Epithelial cell of proximal tubule (primary cell): ENCODE results near the gene HAGHL. TPM values are rescaled to one million over a fixed set of nuclear protein-coding genes. Genes with fewer than 3 reads are reported as not detected.

Experiments used
- DNase-seq: peaks from one replicate; pipeline ENCODE4 v3.0.0-alpha.2; 2011; ENCODE audit warnings: low read depth
- H3K4me3 ChIP-seq: 2 replicates; pipeline ENCODE4 v1.5.1; 2011; ENCODE audit warnings: low read depth, mild to moderate bottlenecking, low read length
- total RNA-seq: library from RNA; depleted of rRNA; stranded (reverse); fragments of >200 nt; gene quantifications from 2 replicates; pipeline ENCODE4 v1.2.3, GENCODE V29; 2015
- TF ChIP-seq, protein P1 (sequence below): conservative IDR thresholded peaks from 2 replicates; pipeline ENCODE4 v1.5.1; 2012; ENCODE audit warnings: low read depth, mild to moderate bottlenecking, low read length

HAGHL gene
- total RNA-seq, 1 donor from 2014 or later, result 15.5 TPM

GRCh38 chr16:692356-693108 is 34.4 kb upstream of the HAGHL start:
- no peak for DNase-seq
- TF ChIP-seq, protein P1, sequence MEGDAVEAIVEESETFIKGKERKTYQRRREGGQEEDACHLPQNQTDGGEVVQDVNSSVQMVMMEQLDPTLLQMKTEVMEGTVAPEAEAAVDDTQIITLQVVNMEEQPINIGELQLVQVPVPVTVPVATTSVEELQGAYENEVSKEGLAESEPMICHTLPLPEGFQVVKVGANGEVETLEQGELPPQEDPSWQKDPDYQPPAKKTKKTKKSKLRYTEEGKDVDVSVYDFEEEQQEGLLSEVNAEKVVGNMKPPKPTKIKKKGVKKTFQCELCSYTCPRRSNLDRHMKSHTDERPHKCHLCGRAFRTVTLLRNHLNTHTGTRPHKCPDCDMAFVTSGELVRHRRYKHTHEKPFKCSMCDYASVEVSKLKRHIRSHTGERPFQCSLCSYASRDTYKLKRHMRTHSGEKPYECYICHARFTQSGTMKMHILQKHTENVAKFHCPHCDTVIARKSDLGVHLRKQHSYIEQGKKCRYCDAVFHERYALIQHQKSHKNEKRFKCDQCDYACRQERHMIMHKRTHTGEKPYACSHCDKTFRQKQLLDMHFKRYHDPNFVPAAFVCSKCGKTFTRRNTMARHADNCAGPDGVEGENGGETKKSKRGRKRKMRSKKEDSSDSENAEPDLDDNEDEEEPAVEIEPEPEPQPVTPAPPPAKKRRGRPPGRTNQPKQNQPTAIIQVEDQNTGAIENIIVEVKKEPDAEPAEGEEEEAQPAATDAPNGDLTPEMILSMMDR, result no peak
- H3K4me3 ChIP-seq, result no peak overlapping the region

DNA sequence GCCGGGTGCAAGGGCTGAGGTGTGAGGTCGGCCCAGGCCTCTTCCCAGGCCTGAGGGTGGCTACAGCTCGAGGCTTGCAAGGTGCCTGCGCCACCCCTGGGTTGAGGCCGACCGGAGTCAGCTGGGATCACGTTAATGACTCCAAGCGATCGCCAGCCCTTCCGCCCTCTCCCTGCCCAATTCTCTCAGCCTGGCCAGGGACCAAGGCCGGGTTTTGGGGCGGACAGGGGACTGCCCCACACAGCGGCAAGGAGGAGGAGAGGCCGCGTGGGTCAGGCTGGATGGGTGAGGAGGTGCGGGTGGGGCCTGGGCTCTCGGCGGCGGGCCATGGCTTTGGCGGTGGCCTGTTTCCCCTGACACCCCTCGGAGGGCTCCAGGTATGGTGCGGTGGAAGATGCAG is 33.5 kb upstream of the HAGHL start:
- DNase-seq, result no peak
- TF ChIP-seq, protein P1, result no peak

GRCh38 chr16:693766-694165 is 33.1 kb upstream of the HAGHL start:
- no peak for DNase-seq
- H3K4me3 ChIP-seq, result no peak overlapping the region
- TF ChIP-seq, protein P1, result no peak

More for the DNA sequence above, 33.5 kb upstream of the HAGHL start:
- H3K4me3 ChIP-seq, result no peak overlapping the region

- DNase-seq, result no peak
Measured at GRCh38 chr16:694187-694862, 32.6 kb upstream of the HAGHL start.

DNA sequence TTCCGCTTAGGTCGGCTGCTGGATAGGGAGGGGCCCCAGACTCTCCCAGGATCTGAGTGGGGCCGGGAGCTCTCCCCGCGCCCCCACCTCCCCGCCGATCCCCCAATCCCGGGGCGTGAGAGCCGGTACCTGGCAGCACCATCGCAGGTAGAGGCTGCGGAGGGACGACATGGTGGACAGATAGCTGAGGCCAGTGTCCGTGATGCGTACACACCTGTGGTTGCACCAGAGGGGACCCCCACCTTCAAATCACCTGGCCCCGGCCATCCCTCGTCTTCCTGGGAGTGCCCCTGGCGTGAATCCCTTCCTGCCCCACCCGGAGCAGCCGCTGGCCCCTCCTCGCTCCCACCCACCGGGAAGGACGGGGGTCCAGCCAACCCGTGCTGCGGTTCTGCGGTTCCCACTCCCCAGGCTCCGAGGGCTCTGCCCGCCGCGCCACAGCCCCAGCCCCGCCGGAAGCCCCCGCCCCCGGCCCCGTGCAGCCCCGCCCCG is 32.0 kb upstream of the HAGHL start:
- DNase-seq, result no peak
- TF ChIP-seq, protein P1, result no peak
- H3K4me3 ChIP-seq, result peak overlapping the region; percentile 8

More at GRCh38 chr16:694187-694862, 32.6 kb upstream of the HAGHL start:
- H3K4me3 ChIP-seq, result peak overlapping the region; percentile 8
- TF ChIP-seq, protein P1, result no peak

DNA sequence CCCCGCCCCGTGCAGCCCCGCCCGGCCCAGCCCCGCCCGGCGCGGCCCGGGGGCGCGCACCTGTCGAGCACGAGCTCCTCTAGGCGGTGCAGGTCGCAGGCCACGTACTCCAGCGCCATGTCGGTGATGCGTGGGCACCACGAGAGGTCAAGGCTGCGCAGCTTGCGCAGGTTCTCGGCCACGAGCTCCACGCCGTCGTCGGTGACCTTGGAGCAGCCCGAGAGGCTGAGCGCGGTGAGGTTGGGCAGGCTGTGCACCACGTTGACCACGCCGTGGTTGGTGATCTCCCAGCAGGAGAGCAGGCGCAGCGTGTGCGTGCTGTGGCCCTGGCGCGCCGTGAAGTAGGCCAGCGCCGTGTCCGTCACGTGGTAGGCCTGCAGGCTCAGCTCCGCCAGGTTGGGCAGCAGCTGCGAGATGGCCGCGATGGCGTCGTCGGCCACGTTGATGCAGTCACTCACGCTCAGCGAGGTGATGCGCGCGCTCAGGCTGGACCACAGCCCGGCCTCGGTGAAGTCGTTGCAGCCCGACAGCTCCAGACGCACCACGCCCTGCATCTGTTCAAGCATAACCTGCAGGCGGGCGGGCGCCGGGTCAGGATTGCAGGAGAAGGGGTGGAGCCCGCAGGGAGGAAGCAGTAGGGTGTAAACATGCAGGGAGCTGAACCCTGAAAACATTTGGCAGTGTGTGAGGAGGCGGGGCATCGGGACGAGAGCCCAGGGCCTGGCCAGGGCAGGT is 31.4 kb upstream of the HAGHL start:
- no peak for DNase-seq
- TF ChIP-seq, protein P1, result no peak
- peak overlapping the region; percentile 23 for H3K4me3 ChIP-seq
